HepG2 (cell line): ENCODE results near the gene SMARCE1. TPM values are rescaled to one million over a fixed set of nuclear protein-coding genes. Genes with fewer than 3 reads are reported as not detected.

ENCODE experiments used
- ATAC-seq: fragments of 200-7000 bp; cut with Tn5 transposase; 3 replicates; pipeline ENCODE4 v1.9.1; 2020; ENCODE audit warnings: mild to moderate bottlenecking, moderate library complexity
- BruUV-seq: library from RNA; stranded (reverse); fragments of 400-500 nt; replicated peaks from 2 replicates; lab custom pipeline; 2021; lab: Mats Ljungman, UMichigan
- CTCF ChIA-PET: fragments of 300-600 bp; formaldehyde crosslinking; extraction: SDS; loops from one replicate; lab custom pipeline; 2021; ENCODE audit warnings: low total read pairs, inconsistent platforms, low intra/inter-chr PET ratio; lab: Yijun Ruan, JAX
- POLR2A ChIA-PET: fragments of 350-600 bp; sonication (Branson Sonifier 250); formaldehyde crosslinking; loops from one replicate; lab custom pipeline; 2020; ENCODE audit warnings: antibody characterized with exemption, inconsistent platforms; lab: Yijun Ruan, JAX
- DNase-seq: peaks from one replicate; pipeline ENCODE4 v3.0.0-alpha.2; 2015; ENCODE audit warnings: low spot score
- FAIRE-seq: peaks from 3 replicates; lab custom pipeline; 2011; peaks lifted over from hg19 to GRCh38; lab: Jason Lieb, UNC
- H2AFZ ChIP-seq: one replicate; pipeline ENCODE4 v1.6.1; 2011; ENCODE audit warnings: low read length, inconsistent platforms
- H3K27ac ChIP-seq: fragments of 300-600 bp; 3 replicates; pipeline ENCODE4 v1.8.0; 2011; ENCODE audit warnings: mixed run types, mild to moderate bottlenecking, mixed read lengths, low read length, inconsistent platforms; ENCODE audit not compliant: insufficient read depth; ENCODE audit errors: extremely low read length
- H3K27me3 ChIP-seq, 2 experiments: fragments of 200-600 bp in 1 of 2; 2 replicates in 1 of 2; 3 replicates in 1 of 2; pipeline versions ENCODE4 v1.6.0 to v1.8.0; 2011; ENCODE audit warnings: low read length in 2 of 2, mild to moderate bottlenecking in 2 of 2, moderate library complexity in 2 of 2, inconsistent platforms in 1 of 2; ENCODE audit not compliant: insufficient read depth in 2 of 2, control insufficient read depth in 1 of 2
- H3K36me3 ChIP-seq, 2 experiments: fragments of 200-600 bp in 1 of 2; replicated peaks in 1 of 2; 2 replicates in 1 of 2; 3 replicates in 1 of 2; pipeline versions ENCODE4 v1.5.1 to v1.8.0; 2011; ENCODE audit warnings: low read length in 2 of 2, inconsistent platforms in 1 of 2; ENCODE audit not compliant: insufficient read depth in 2 of 2, control insufficient read depth in 1 of 2
- H3K4me1 ChIP-seq: 2 replicates; pipeline ENCODE4 v1.5.1; 2012; ENCODE audit warnings: low read length, inconsistent platforms; ENCODE audit not compliant: insufficient read depth
- H3K4me2 ChIP-seq: 2 replicates; pipeline ENCODE4 v1.6.0; 2011; ENCODE audit warnings: low read depth, low read length, inconsistent platforms
- H3K4me3 ChIP-seq, 3 experiments: fragments of 200-600 bp in 1 of 3; sonication (generic), shearing (Covaris generic) in 1 of 3; replicated peaks in 1 of 3; 2 replicates each; pipeline ENCODE4 v1.5.1; 2011 to 2016; ENCODE audit warnings: low read length in 3 of 3, inconsistent platforms in 2 of 3, low read depth in 2 of 3, mild to moderate bottlenecking in 2 of 3, control low read depth in 1 of 3, mixed read lengths in 1 of 3; ENCODE audit not compliant: insufficient read depth in 1 of 3
- H3K79me2 ChIP-seq: one replicate; pipeline ENCODE4 v1.6.1; 2011; ENCODE audit warnings: low read length, inconsistent platforms; ENCODE audit not compliant: insufficient read depth
- H3K9ac ChIP-seq: 2 replicates; pipeline ENCODE4 v1.6.0; 2011; ENCODE audit warnings: mild to moderate bottlenecking, low read depth, low read length, inconsistent platforms; ENCODE audit not compliant: insufficient read depth
- H3K9me3 ChIP-seq: 2 replicates; pipeline ENCODE4 v1.5.1; 2012; ENCODE audit warnings: mild to moderate bottlenecking, low read length
- H4K20me1 ChIP-seq: 2 replicates; pipeline ENCODE4 v1.6.0; 2011; ENCODE audit warnings: inconsistent platforms, mild to moderate bottlenecking, low read length, moderate library complexity; ENCODE audit not compliant: insufficient read depth
- BORCS8-MEF2B ChIP-seq: sonication (generic); formaldehyde crosslinking; IDR thresholded peaks from 2 replicates; pipeline ENCODE4 v1.8.0; 2022; ENCODE audit warnings: mild to moderate bottlenecking, missing genetic modification reagents
- KDM5B ChIP-seq: sonication (generic); formaldehyde crosslinking; IDR thresholded peaks from 2 replicates; pipeline ENCODE4 v1.4.0; 2020; ENCODE audit warnings: missing genetic modification reagents, mild to moderate bottlenecking, borderline replicate concordance
- MAF1 ChIP-seq: sonication (generic); formaldehyde crosslinking; IDR thresholded peaks from 2 replicates; pipeline ENCODE4 v1.5.0; 2020; ENCODE audit warnings: missing genetic modification reagents, borderline replicate concordance
- PITX1 ChIP-seq: sonication (generic); formaldehyde crosslinking; IDR thresholded peaks from 2 replicates; pipeline ENCODE4 v1.5.1; 2020; ENCODE audit warnings: mild to moderate bottlenecking, missing genetic modification reagents
- SETDB1 ChIP-seq: sonication (generic); formaldehyde crosslinking; IDR thresholded peaks from 2 replicates; pipeline ENCODE4 v1.5.1; 2020; ENCODE audit warnings: missing genetic modification reagents, mild to moderate bottlenecking, borderline replicate concordance
- SNRNP70 ChIP-seq: fragments of 200-400 bp; formaldehyde crosslinking; IDR thresholded peaks from 2 replicates; pipeline ENCODE4 v1.6.1; 2017; ENCODE audit warnings: mild to moderate bottlenecking, low read depth, low read length, moderate library complexity
- SRY ChIP-seq: sonication (generic); formaldehyde crosslinking; IDR thresholded peaks from 2 replicates; pipeline ENCODE4 v1.8.0; 2022; ENCODE audit warnings: mild to moderate bottlenecking, missing genetic modification reagents
- ZFP90 ChIP-seq: sonication (generic); formaldehyde crosslinking; IDR thresholded peaks from 2 replicates; pipeline ENCODE4 v1.8.0; 2022; ENCODE audit warnings: missing genetic modification reagents, mild to moderate bottlenecking, inconsistent platforms, borderline replicate concordance
- ZNF703 ChIP-seq: sonication (generic); formaldehyde crosslinking; IDR thresholded peaks from 2 replicates; pipeline ENCODE4 v1.5.1; 2020; ENCODE audit warnings: missing genetic modification reagents, mild to moderate bottlenecking, moderate library complexity, borderline replicate concordance
- ZNF839 ChIP-seq: sonication (generic); formaldehyde crosslinking; IDR thresholded peaks from 2 replicates; pipeline ENCODE4 v1.4.0; 2020; ENCODE audit warnings: missing genetic modification reagents, mild to moderate bottlenecking, borderline replicate concordance
- WGBS: methylation state at CpG from one replicate; pipeline ENCODE4 v1.1.6; 2017; ENCODE audit warnings: low lambda C conversion rate; 5-methylcytosine and 5-hydroxymethylcytosine counted together
- in situ Hi-C: cut with HindIII; loops from 2 replicates; pipeline ENCODE4 v1.10.0; 2017; ENCODE audit warnings: low pct_unique_long_range_greater_than_20kb; ENCODE audit not compliant: extremely low pct_ligation_motif_present
- intact Hi-C: fragments of 100-400 bp; cut with micrococcal nuclease; formaldehyde crosslinking; loops from one replicate; pipeline ENCODE4 v1.10.0; 2022; ENCODE audit not compliant: unreplicated experiment
- polyA plus RNA-seq, 8 experiments: library from polyadenylated mRNA; depleted of rRNA in 3 of 8; stranded (reverse) in 7 of 8; unstranded in 1 of 8; fragments of >200 nt; fragmentation: Illumina TruSeq in 4 of 8; extraction: Trizol in 4 of 8; gene quantifications; 2 replicates each; pipeline versions ENCODE4 v1.2.1 to v1.2.3, GENCODE V29; 2011 to 2016; ENCODE audit warnings: low read depth in 4 of 8, missing spikeins in 1 of 8, mixed read lengths in 1 of 8; ENCODE audit not compliant: insufficient read depth in 1 of 8
- total RNA-seq, 5 experiments: library from RNA; depleted of rRNA; stranded (reverse); fragments of >200 nt; fragmentation: Illumina TruSeq; extraction: Trizol; gene quantifications; 2 replicates each; pipeline ENCODE4 v1.2.3, GENCODE V29; 2016; ENCODE audit warnings: low read depth in 1 of 5
- TF ChIP-seq, protein P1 (sequence below): sonication (generic); formaldehyde crosslinking; IDR thresholded peaks from 2 replicates; pipeline ENCODE4 v1.4.0; 2020; ENCODE audit warnings: mild to moderate bottlenecking, missing genetic modification reagents
- TF ChIP-seq, protein P2 (sequence below): sonication (generic); formaldehyde crosslinking; IDR thresholded peaks from 2 replicates; pipeline ENCODE4 v1.4.0; 2020; ENCODE audit warnings: missing genetic modification reagents
- TF ChIP-seq, protein P3 (sequence below): sonication (generic); formaldehyde crosslinking; IDR thresholded peaks from 2 replicates; pipeline ENCODE4 v1.9.0; 2021; ENCODE audit warnings: missing genetic modification reagents, borderline replicate concordance
- TF ChIP-seq, protein P4 (sequence below): sonication (generic); formaldehyde crosslinking; IDR thresholded peaks from 2 replicates; pipeline ENCODE4 v1.5.1; 2020; ENCODE audit warnings: mild to moderate bottlenecking, missing genetic modification reagents

Gene SMARCE1
- total and polyA plus RNA-seq, 2 of the 13 experiments (the other 11 are each of a cell fraction or from before 2014, with no cell fraction given): 43.5 to 127 TPM

DNA sequence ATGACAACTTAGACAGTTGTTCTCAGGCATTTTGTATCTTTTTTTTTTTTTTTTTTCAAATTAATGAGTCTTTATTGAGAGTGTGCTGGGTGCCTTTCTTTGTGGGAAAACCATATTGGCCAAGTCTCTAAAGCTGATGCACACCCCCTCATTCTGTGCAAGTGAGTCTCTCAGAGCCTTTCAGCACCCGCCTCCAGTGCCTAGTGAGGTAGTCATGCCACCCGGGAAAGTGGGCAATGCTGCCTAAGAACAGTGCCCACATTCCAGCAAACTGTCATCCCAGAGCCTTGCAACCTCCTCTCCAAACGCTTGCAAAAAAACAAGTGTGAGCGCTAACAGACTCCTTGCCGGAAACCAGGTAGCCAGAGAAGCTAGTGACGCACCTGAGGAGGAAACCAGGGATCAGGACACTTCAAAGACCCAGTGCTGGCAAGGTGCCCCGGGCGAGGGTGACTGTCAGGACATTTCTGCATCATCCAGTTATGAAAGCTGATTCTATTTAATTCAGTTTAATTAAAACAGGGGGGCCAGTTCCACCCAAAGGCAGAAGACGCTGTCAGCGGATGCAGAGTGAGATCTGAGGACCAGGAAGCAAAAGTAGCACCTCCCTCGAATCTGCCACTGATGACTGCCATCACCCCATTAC, 34.9 kb downstream of the SMARCE1 start:
- no peak overlapping the region for H3K9ac ChIP-seq
- no TSS peak for BruUV-seq
- H3K9me3 ChIP-seq: no peaks in the 10 kb centered on the region
- H2AFZ ChIP-seq: no peak overlapping the region
- peaks cover 29% of the 10 kb centered on the region for H3K4me1 ChIP-seq
- DNase-seq (no peak), FAIRE-seq (no peak), ATAC-seq (no peak)
- H3K36me3 ChIP-seq: no peaks in the 10 kb centered on the region
- no peak overlapping the region for H3K4me2 ChIP-seq
- no peaks in the 10 kb centered on the region for H3K79me2 ChIP-seq
- WGBS: 29% methylated on average over 11 of the region's 11 CpGs
- ChIA-PET POLR2A (no interaction called here), CTCF (no interaction called here)
- peaks cover 1 to 17% of the 10 kb centered on the region in 2 experiments; a peak in 3 of 5 replicates for H3K27me3 ChIP-seq
- intact Hi-C loops: loop anchor here (10.0 kb wide), 1 partner anchor 1052 kb away; no protein-coding TSS in a partner anchor
- in situ Hi-C loops: no loop called here
- H3K27ac ChIP-seq: no peak overlapping the region
- no peak overlapping the region for H3K4me3 ChIP-seq
- H4K20me1 ChIP-seq: no peaks in the 10 kb centered on the region
- TF ChIP-seq ZNF703 (CRISPR knock-in tag) (no peak), KDM5B (CRISPR knock-in tag) (no peak), PITX1 (CRISPR knock-in tag) (no peak), SETDB1 (CRISPR knock-in tag) (no peak), SNRNP70 (no peak), MAF1 (no peak), ZNF839 (CRISPR knock-in tag) (no peak), SRY (CRISPR knock-in tag) (no peak), ZFP90 (CRISPR knock-in tag) (no peak), BORCS8-MEF2B (CRISPR knock-in tag) (no peak)
- TF ChIP-seq, protein P1, sequence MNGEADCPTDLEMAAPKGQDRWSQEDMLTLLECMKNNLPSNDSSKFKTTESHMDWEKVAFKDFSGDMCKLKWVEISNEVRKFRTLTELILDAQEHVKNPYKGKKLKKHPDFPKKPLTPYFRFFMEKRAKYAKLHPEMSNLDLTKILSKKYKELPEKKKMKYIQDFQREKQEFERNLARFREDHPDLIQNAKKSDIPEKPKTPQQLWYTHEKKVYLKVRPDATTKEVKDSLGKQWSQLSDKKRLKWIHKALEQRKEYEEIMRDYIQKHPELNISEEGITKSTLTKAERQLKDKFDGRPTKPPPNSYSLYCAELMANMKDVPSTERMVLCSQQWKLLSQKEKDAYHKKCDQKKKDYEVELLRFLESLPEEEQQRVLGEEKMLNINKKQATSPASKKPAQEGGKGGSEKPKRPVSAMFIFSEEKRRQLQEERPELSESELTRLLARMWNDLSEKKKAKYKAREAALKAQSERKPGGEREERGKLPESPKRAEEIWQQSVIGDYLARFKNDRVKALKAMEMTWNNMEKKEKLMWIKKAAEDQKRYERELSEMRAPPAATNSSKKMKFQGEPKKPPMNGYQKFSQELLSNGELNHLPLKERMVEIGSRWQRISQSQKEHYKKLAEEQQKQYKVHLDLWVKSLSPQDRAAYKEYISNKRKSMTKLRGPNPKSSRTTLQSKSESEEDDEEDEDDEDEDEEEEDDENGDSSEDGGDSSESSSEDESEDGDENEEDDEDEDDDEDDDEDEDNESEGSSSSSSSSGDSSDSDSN: no peak
- TF ChIP-seq, protein P2, sequence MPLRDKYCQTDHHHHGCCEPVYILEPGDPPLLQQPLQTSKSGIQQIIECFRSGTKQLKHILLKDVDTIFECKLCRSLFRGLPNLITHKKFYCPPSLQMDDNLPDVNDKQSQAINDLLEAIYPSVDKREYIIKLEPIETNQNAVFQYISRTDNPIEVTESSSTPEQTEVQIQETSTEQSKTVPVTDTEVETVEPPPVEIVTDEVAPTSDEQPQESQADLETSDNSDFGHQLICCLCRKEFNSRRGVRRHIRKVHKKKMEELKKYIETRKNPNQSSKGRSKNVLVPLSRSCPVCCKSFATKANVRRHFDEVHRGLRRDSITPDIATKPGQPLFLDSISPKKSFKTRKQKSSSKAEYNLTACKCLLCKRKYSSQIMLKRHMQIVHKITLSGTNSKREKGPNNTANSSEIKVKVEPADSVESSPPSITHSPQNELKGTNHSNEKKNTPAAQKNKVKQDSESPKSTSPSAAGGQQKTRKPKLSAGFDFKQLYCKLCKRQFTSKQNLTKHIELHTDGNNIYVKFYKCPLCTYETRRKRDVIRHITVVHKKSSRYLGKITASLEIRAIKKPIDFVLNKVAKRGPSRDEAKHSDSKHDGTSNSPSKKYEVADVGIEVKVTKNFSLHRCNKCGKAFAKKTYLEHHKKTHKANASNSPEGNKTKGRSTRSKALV (CRISPR knock-in tag): no peak
- TF ChIP-seq, protein P3, sequence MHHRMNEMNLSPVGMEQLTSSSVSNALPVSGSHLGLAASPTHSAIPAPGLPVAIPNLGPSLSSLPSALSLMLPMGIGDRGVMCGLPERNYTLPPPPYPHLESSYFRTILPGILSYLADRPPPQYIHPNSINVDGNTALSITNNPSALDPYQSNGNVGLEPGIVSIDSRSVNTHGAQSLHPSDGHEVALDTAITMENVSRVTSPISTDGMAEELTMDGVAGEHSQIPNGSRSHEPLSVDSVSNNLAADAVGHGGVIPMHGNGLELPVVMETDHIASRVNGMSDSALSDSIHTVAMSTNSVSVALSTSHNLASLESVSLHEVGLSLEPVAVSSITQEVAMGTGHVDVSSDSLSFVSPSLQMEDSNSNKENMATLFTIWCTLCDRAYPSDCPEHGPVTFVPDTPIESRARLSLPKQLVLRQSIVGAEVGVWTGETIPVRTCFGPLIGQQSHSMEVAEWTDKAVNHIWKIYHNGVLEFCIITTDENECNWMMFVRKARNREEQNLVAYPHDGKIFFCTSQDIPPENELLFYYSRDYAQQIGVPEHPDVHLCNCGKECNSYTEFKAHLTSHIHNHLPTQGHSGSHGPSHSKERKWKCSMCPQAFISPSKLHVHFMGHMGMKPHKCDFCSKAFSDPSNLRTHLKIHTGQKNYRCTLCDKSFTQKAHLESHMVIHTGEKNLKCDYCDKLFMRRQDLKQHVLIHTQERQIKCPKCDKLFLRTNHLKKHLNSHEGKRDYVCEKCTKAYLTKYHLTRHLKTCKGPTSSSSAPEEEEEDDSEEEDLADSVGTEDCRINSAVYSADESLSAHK (CRISPR knock-in tag): no peak
- TF ChIP-seq, protein P4, sequence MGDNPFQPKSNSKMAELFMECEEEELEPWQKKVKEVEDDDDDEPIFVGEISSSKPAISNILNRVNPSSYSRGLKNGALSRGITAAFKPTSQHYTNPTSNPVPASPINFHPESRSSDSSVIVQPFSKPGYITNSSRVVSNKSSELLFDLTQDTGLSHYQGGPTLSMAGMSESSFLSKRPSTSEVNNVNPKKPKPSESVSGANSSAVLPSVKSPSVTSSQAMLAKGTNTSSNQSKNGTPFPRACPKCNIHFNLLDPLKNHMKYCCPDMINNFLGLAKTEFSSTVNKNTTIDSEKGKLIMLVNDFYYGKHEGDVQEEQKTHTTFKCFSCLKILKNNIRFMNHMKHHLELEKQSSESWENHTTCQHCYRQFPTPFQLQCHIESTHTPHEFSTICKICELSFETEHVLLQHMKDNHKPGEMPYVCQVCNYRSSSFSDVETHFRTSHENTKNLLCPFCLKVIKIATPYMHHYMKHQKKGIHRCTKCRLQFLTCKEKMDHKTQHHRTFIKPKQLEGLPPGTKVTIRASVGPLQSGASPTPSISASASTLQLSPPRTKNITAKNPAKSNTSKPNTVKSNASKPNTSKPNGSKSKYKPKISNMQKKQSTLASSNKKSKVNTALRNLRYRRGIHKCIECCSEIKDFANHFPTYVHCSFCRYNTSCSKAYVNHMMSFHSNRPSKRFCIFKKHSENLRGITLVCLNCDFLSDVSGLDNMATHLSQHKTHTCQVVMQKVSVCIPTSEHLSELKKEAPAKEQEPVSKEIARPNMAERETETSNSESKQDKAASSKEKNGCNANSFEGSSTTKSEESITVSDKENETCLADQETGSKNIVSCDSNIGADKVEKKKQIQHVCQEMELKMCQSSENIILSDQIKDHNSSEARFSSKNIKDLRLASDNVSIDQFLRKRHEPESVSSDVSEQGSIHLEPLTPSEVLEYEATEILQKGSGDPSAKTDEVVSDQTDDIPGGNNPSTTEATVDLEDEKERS: no peak
